ENCODE data around the gene UNC5B.
"Not testable (repeated sequence)": the region's sequence is repeated elsewhere in the genome, so short reads cannot be mapped to it uniquely, and the experiment has no call there.

Gene UNC5B

GRCh38 chr10:71213761-71214440, 1.5 kb downstream of the UNC5B start:
- no peak for TF ChIP-seq PAX5 (IDR thresholded peaks at IDR 0.05; ENCODE audit: insufficient read depth, low read length, severe bottlenecking)
- no peak for TF ChIP-seq TAF1 (IDR thresholded peaks at IDR 0.05; ENCODE audit: low read depth, low read length)
- TF ChIP-seq POLR2AphosphoS5 (IDR thresholded peaks at IDR 0.05; ENCODE audit: low read depth, low read length), result no peak
- TF ChIP-seq POU2F2 (IDR thresholded peaks at IDR 0.05; ENCODE audit: low read depth, low read length), result no peak
- no peak for TF ChIP-seq SPI1 (IDR thresholded peaks at IDR 0.05; ENCODE audit: low read depth, low read length)
- no peak for TF ChIP-seq POLR2A (IDR thresholded peaks at IDR 0.05; ENCODE audit: low read depth, low read length)
- no peak for FAIRE-seq
- DNase-seq (ENCODE audit: insufficient read length, low spot score), result no peak

GRCh38 chr10:71214641-71215559, 2.5 kb downstream of the UNC5B start:
- FAIRE-seq, result no peak
- no peak for TF ChIP-seq TAF1 (IDR thresholded peaks at IDR 0.05; ENCODE audit: low read depth, low read length)
- TF ChIP-seq POU2F2 (IDR thresholded peaks at IDR 0.05; ENCODE audit: low read depth, low read length), result no peak
- no peak for TF ChIP-seq PAX5 (IDR thresholded peaks at IDR 0.05; ENCODE audit: insufficient read depth, low read length, severe bottlenecking)
- no peak for TF ChIP-seq SPI1 (IDR thresholded peaks at IDR 0.05; ENCODE audit: low read depth, low read length)
- TF ChIP-seq POLR2AphosphoS5 (IDR thresholded peaks at IDR 0.05; ENCODE audit: low read depth, low read length), result no peak
- no peak for TF ChIP-seq POLR2A (IDR thresholded peaks at IDR 0.05; ENCODE audit: low read depth, low read length)
- no peak for DNase-seq (ENCODE audit: insufficient read length, low spot score)

GRCh38 chr10:71216363-71216695, 4.0 kb downstream of the UNC5B start:
- FAIRE-seq (no peak), DNase-seq (ENCODE audit: insufficient read length, low spot score) (no peak)
- TF ChIP-seq POLR2A (IDR thresholded peaks at IDR 0.05; ENCODE audit: low read depth, low read length) (no peak), POLR2AphosphoS5 (IDR thresholded peaks at IDR 0.05; ENCODE audit: low read depth, low read length) (no peak), POU2F2 (IDR thresholded peaks at IDR 0.05; ENCODE audit: low read depth, low read length) (no peak), TAF1 (IDR thresholded peaks at IDR 0.05; ENCODE audit: low read depth, low read length) (no peak), PAX5 (IDR thresholded peaks at IDR 0.05; ENCODE audit: insufficient read depth, low read length, severe bottlenecking) (no peak), SPI1 (IDR thresholded peaks at IDR 0.05; ENCODE audit: low read depth, low read length) (no peak)

- TF ChIP-seq PAX5 (IDR thresholded peaks at IDR 0.05; ENCODE audit: insufficient read depth, low read length, severe bottlenecking) (no peak), POLR2AphosphoS5 (IDR thresholded peaks at IDR 0.05; ENCODE audit: low read depth, low read length) (no peak), POLR2A (IDR thresholded peaks at IDR 0.05; ENCODE audit: low read depth, low read length) (no peak), TAF1 (IDR thresholded peaks at IDR 0.05; ENCODE audit: low read depth, low read length) (no peak), POU2F2 (IDR thresholded peaks at IDR 0.05; ENCODE audit: low read depth, low read length) (no peak), SPI1 (IDR thresholded peaks at IDR 0.05; ENCODE audit: low read depth, low read length) (no peak)
- FAIRE-seq (no peak), DNase-seq (ENCODE audit: insufficient read length, low spot score) (no peak)
Observed at GRCh38 chr10:71216751-71217265, 4.4 kb downstream of the UNC5B start.

- no peak for FAIRE-seq
- no peak for TF ChIP-seq TAF1 (IDR thresholded peaks at IDR 0.05; ENCODE audit: low read depth, low read length)
- TF ChIP-seq POU2F2 (IDR thresholded peaks at IDR 0.05; ENCODE audit: low read depth, low read length), result no peak
- TF ChIP-seq SPI1 (IDR thresholded peaks at IDR 0.05; ENCODE audit: low read depth, low read length), result no peak
- TF ChIP-seq PAX5 (IDR thresholded peaks at IDR 0.05; ENCODE audit: insufficient read depth, low read length, severe bottlenecking), result no peak
- TF ChIP-seq POLR2A (IDR thresholded peaks at IDR 0.05; ENCODE audit: low read depth, low read length), result no peak
- no peak for TF ChIP-seq POLR2AphosphoS5 (IDR thresholded peaks at IDR 0.05; ENCODE audit: low read depth, low read length)
- no peak for DNase-seq (ENCODE audit: insufficient read length, low spot score)
Observed at GRCh38 chr10:71217266-71218045, 5.1 kb downstream of the UNC5B start.

GRCh38 chr10:71218046-71218650, 5.8 kb downstream of the UNC5B start:
- no peak for TF ChIP-seq PAX5 (IDR thresholded peaks at IDR 0.05; ENCODE audit: insufficient read depth, low read length, severe bottlenecking)
- TF ChIP-seq POLR2A (IDR thresholded peaks at IDR 0.05; ENCODE audit: low read depth, low read length), result no peak
- TF ChIP-seq SPI1 (IDR thresholded peaks at IDR 0.05; ENCODE audit: low read depth, low read length), result no peak
- TF ChIP-seq TAF1 (IDR thresholded peaks at IDR 0.05; ENCODE audit: low read depth, low read length), result no peak
- TF ChIP-seq POLR2AphosphoS5 (IDR thresholded peaks at IDR 0.05; ENCODE audit: low read depth, low read length), result no peak
- no peak for TF ChIP-seq POU2F2 (IDR thresholded peaks at IDR 0.05; ENCODE audit: low read depth, low read length)
- no peak for DNase-seq (ENCODE audit: insufficient read length, low spot score)

GRCh38 chr10:71218651-71219050, 6.3 kb downstream of the UNC5B start:
- TF ChIP-seq PAX5 (IDR thresholded peaks at IDR 0.05; ENCODE audit: insufficient read depth, low read length, severe bottlenecking) (no peak), POU2F2 (IDR thresholded peaks at IDR 0.05; ENCODE audit: low read depth, low read length) (no peak), POLR2AphosphoS5 (IDR thresholded peaks at IDR 0.05; ENCODE audit: low read depth, low read length) (no peak), POLR2A (IDR thresholded peaks at IDR 0.05; ENCODE audit: low read depth, low read length) (no peak), TAF1 (IDR thresholded peaks at IDR 0.05; ENCODE audit: low read depth, low read length) (no peak), SPI1 (IDR thresholded peaks at IDR 0.05; ENCODE audit: low read depth, low read length) (no peak)
- no peak for FAIRE-seq

More at GRCh38 chr10:71218046-71218650, 5.8 kb downstream of the UNC5B start:
- FAIRE-seq, result no peak

GRCh38 chr10:71219236-71219917, 7.0 kb downstream of the UNC5B start:
- FAIRE-seq; DNase-seq (ENCODE audit: insufficient read length, low spot score): not testable (repeated sequence)

More at GRCh38 chr10:71218651-71219050, 6.3 kb downstream of the UNC5B start:
- no peak for DNase-seq (ENCODE audit: insufficient read length, low spot score)
